ENCODE data around the gene SVIL. TPM values are rescaled to one million over a fixed set of nuclear protein-coding genes. Genes with fewer than 3 reads are reported as not detected.

SVIL gene
- polyA plus RNA-seq, 1 donor from 2014 or later = 7.3 TPM

GRCh38 chr10:29533046-29533445, 101.7 kb downstream of the SVIL start:
- Histone ChIP-seq H4K20me1 (ENCODE audit: insufficient read depth) (no peaks in the 10 kb centered on the region), H3F3A (ENCODE audit: insufficient read depth, low read length, poor library complexity, severe bottlenecking) (no peaks in the 10 kb centered on the region), H2AFZ (ENCODE audit: low read depth, low read length) (no peak overlapping the region), H3K9me3 (ENCODE audit: low read length) (no peaks in the 10 kb centered on the region), H3K9ac (ENCODE audit: low read length) (no peak overlapping the region), H3K4me2 (ENCODE audit: low read length) (no peak overlapping the region), H3K79me2 (replicated peaks; ENCODE audit: insufficient read depth, low read length) (peaks cover 4% of the 10 kb centered on the region), H3K4me3 (ENCODE audit: low read length) (no peak overlapping the region), H3K27ac (ENCODE audit: low read length) (no peak overlapping the region), H3K9me2 (ENCODE audit: insufficient read depth, low read length) (no peaks in the 10 kb centered on the region), H3K27me3 (ENCODE audit: insufficient read depth, low read depth, low read length) (no peaks in the 10 kb centered on the region), H3K36me3 (ENCODE audit: insufficient read depth, low read length) (no peaks in the 10 kb centered on the region)
- TF ChIP-seq EP300 (conservative IDR thresholded peaks at IDR 0.05; ENCODE audit: poor library complexity, severe bottlenecking) (no peak), REST (IDR thresholded peaks at IDR 0.05; ENCODE audit: borderline replicate concordance) (no peak), POLR2AphosphoS5 (IDR thresholded peaks at IDR 0.05) (no peak), CTCF (IDR thresholded peaks at IDR 0.05; ENCODE audit: poor library complexity, severe bottlenecking) (no peak), EZH2 (IDR thresholded peaks at IDR 0.05; ENCODE audit: borderline replicate concordance, insufficient read depth, low read length, poor library complexity, severe bottlenecking) (no peak)

GRCh38 chr10:29532256-29532878, 102.4 kb downstream of the SVIL start:
- Histone ChIP-seq H2AFZ (ENCODE audit: low read depth, low read length) (no peak overlapping the region), H4K20me1 (ENCODE audit: insufficient read depth) (no peaks in the 10 kb centered on the region), H3K9me2 (ENCODE audit: insufficient read depth, low read length) (no peaks in the 10 kb centered on the region), H3K9ac (ENCODE audit: low read length) (no peak overlapping the region), H3F3A (ENCODE audit: insufficient read depth, low read length, poor library complexity, severe bottlenecking) (no peaks in the 10 kb centered on the region), H3K36me3 (ENCODE audit: insufficient read depth, low read length) (no peaks in the 10 kb centered on the region), H3K79me2 (replicated peaks; ENCODE audit: insufficient read depth, low read length) (peaks cover 4% of the 10 kb centered on the region), H3K9me3 (ENCODE audit: low read length) (no peaks in the 10 kb centered on the region), H3K27me3 (ENCODE audit: insufficient read depth, low read depth, low read length) (no peaks in the 10 kb centered on the region), H3K4me2 (ENCODE audit: low read length) (no peak overlapping the region), H3K4me3 (ENCODE audit: low read length) (no peak overlapping the region), H3K27ac (ENCODE audit: low read length) (no peak overlapping the region)
- TF ChIP-seq EP300 (conservative IDR thresholded peaks at IDR 0.05; ENCODE audit: poor library complexity, severe bottlenecking) (no peak), MXI1 (conservative IDR thresholded peaks at IDR 0.05; ENCODE audit: poor library complexity, severe bottlenecking) (no peak), POLR2AphosphoS5 (IDR thresholded peaks at IDR 0.05) (no peak), SMC3 (conservative IDR thresholded peaks at IDR 0.05; ENCODE audit: poor library complexity) (no peak), CTCF (IDR thresholded peaks at IDR 0.05; ENCODE audit: poor library complexity, severe bottlenecking) (no peak), EZH2 (IDR thresholded peaks at IDR 0.05; ENCODE audit: borderline replicate concordance, insufficient read depth, low read length, poor library complexity, severe bottlenecking) (no peak), TAF1 (IDR thresholded peaks at IDR 0.05; ENCODE audit: low read depth) (no peak), REST (IDR thresholded peaks at IDR 0.05; ENCODE audit: borderline replicate concordance) (no peak), RAD21 (conservative IDR thresholded peaks at IDR 0.05) (no peak)
